SU-DHL-6 (cell line): ENCODE results near the gene SNTG2.

Experiments
- CTCF ChIP-seq: fragments of 200-600 bp; sonication (generic); IDR thresholded peaks from one replicate; pipeline ENCODE4 v1.5.1; 2017; ENCODE audit warnings: antibody characterized with exemption, mild to moderate bottlenecking, low read length, moderate library complexity; ENCODE audit not compliant: insufficient read depth, poor library complexity, severe bottlenecking
- EZH2phosphoT487 ChIP-seq: fragments of 200-600 bp; sonication (generic), shearing (Covaris generic); conservative IDR thresholded peaks from 2 replicates; pipeline ENCODE4 v1.6.1; 2018; ENCODE audit warnings: mild to moderate bottlenecking, antibody characterized with exemption, low read length, moderate library complexity, mixed read lengths

- TF ChIP-seq CTCF, result no peak
- TF ChIP-seq EZH2phosphoT487, result no peak
These were observed 45.4 kb upstream of the SNTG2 start for GRCh38 chr2:905091-905832.
